GM12864 (cell line): ENCODE data around the gene PLD1.

Experiments used
- DNase-seq: peaks from one replicate; pipeline ENCODE4 v3.0.0-alpha.2; 2011; ENCODE audit warnings: low read depth
- H3K4me3 ChIP-seq: 2 replicates; pipeline ENCODE4 v1.5.1; 2011; ENCODE audit warnings: mild to moderate bottlenecking, low read depth, low read length, control low read depth
- TF ChIP-seq, protein P1 (sequence below): IDR thresholded peaks from 2 replicates; pipeline ENCODE4 v1.5.1; 2011; ENCODE audit warnings: low read depth, mild to moderate bottlenecking, moderate library complexity, low read length, control low read depth, inconsistent platforms; ENCODE audit errors: missing control alignments

Gene PLD1

DNA sequence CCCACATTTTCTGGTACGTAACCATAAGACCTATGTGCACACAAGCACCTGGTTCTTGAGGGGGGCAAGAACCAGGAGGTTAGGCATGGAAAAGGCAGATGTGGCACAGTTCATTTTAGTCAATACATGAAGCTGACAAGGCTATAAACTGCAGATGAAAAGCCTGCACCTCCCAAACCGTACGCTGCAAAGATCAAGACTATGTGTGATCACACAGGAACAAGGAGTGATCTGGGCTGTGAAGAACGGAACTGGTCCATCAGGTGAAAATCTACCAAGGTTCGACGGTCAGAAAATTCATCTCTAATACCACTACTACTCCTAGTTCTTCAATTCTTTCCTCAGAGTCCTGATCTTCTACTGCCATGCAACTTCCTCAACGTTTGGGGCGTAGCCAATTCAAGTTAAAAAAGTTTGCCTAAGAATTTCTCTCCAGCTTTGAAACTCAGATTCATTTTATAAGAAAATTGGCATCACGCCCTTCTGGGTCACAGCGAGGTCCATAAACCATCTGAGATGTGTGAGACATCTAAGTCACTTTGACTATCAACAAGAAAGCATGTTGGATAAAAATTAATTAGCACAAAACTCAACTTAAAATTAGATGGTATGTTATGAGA, 41.9 kb downstream of the PLD1 start:
- H3K4me3 ChIP-seq: no peak overlapping the region
- TF ChIP-seq, protein P1, sequence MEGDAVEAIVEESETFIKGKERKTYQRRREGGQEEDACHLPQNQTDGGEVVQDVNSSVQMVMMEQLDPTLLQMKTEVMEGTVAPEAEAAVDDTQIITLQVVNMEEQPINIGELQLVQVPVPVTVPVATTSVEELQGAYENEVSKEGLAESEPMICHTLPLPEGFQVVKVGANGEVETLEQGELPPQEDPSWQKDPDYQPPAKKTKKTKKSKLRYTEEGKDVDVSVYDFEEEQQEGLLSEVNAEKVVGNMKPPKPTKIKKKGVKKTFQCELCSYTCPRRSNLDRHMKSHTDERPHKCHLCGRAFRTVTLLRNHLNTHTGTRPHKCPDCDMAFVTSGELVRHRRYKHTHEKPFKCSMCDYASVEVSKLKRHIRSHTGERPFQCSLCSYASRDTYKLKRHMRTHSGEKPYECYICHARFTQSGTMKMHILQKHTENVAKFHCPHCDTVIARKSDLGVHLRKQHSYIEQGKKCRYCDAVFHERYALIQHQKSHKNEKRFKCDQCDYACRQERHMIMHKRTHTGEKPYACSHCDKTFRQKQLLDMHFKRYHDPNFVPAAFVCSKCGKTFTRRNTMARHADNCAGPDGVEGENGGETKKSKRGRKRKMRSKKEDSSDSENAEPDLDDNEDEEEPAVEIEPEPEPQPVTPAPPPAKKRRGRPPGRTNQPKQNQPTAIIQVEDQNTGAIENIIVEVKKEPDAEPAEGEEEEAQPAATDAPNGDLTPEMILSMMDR: no peak
- DNase-seq: no peak

DNA sequence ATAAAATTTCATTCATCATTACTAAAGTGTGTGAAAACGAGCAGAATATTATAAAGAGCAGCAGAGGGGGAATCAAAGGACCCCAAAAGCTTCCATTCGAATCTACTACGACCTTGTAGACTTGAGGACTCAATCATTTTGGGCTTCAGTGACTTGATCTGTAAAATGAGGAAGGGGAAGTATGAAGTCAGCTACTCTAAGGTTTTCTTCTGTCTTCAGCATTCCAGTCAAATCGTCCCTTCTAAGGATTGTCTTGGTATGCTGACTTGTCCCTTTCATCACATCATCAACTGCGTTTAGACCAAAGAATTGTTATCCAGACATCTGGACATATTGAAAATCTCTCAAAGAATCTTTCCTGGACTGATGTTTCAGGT, 44.8 kb downstream of the PLD1 start:
- TF ChIP-seq, protein P1: no peak
- H3K4me3 ChIP-seq: no peak overlapping the region
- no peak for DNase-seq

DNA sequence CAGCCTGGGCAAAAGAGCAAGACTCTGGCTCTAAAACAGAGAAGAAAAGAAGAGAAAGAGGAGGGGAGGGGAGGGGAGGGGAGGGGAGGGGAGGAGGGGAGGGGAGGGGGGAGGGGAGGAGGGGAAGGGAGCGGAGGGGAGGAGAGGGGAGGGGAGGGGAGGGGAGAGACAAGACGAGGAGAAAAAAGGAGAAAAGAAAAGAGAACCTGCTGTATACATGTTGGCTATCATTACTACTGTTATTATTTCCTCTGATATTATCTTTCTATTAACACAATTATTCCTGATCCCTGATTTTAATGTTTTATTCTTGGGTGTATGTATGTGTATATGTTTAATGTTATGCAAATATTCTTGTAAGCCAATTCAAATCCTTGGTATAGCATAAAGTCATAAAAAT, 46.9 kb downstream of the PLD1 start:
- H3K4me3 ChIP-seq: no peak overlapping the region
- TF ChIP-seq, protein P1: no peak
- no peak for DNase-seq

DNA sequence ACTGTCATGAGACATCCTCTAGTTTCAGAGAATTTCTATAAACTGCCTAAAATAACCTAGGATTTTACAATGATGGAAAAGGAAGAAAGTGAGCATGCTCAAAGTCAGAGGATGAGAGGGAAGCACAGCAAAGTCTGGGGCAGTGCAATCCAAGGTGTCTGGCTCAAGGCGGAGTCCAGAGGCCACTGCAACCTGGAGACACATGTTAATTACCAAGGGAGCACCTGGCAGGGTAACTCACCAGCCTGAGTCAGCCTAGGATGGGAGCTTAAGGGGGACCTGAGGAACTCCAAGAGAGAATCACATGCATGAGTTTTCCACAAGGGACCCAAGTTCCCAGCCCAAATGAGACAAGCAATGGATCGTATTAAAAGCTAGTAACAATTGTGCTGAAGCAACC, 49.8 kb downstream of the PLD1 start:
- no peak overlapping the region for H3K4me3 ChIP-seq
- TF ChIP-seq, protein P1: no peak
- no peak for DNase-seq

DNA sequence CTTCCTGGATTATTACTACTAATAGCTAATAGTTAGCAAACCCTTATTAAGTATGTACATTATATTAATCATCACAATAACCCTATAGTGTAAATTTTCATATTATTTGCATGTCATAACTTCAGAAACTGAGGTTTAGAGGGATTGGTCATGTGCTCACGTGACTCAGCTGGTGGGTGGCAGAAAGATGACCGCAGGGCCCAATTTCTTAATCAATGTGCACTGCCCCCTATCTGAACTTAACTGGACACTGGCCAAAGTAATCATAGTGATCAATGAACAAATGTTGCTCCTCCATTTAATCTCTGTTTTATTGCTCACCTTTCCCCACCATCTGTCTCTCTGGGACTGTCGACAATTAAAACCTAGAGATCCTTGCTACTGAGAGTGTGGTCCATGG, 52.2 kb downstream of the PLD1 start:
- no peak overlapping the region for H3K4me3 ChIP-seq
- DNase-seq: no peak
- TF ChIP-seq, protein P1: no peak

DNA sequence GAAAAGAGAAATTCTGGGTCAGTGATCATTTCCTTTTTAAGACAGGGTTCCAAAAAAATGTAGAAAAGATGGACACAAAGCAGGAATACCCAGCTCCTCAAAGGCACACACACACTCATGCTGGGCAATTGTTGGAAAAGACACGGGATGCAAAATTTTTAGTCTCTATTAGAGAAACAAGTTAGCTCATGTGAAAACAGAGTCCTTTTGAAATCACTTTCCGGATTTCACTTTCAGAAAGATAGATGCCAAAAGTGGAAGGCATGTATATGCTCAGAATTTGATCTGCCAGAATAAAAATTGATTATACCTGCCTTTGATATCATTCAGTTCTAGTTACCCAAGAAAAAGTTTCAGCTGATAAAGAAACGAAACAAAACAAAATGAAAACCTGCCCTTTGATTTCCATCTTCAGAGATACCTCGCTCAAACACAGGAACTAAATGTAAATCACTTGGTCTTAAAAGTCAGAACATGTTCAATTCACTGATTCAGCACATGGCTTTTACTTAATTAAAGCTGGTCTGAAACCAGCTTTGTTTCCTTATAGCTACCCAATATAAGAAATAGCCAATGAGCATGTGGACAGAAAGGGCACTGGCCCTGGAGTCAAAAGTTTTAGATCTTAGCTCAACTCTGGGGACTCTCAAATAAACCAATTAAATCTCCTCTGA, 52.8 kb downstream of the PLD1 start:
- no peak for DNase-seq
- TF ChIP-seq, protein P1: no peak
- no peak overlapping the region for H3K4me3 ChIP-seq

DNA sequence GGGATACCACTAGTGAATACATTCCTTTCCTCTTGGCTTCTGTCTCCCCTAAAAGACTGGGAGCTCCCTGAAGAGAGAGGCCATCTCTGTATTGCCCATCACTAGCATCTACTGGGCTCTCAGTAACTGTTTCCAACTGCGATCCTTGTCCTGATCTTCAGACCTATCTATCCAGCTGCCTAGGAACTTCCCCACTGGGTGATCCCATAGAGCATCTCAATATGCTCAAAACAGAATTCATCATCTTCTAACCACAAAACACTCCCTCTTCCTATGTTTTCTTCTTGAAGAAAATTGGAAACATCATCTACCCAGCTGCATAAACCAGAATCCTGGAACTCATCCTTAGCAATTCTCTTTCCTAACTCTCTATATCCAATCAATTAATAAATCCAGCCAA, 54.6 kb downstream of the PLD1 start:
- TF ChIP-seq, protein P1: no peak
- no peak for DNase-seq

More for the DNA sequence above, 54.6 kb downstream of the PLD1 start:
- H3K4me3 ChIP-seq: no peak overlapping the region
